H54 (cell line): Measurements from ENCODE around the gene PCOLCE2.

Experiments used
- DNase-seq: peaks from one replicate; pipeline ENCODE4 v3.0.0; 2011; ENCODE audit warnings: low spot score, mixed read lengths; ENCODE audit not compliant: insufficient read length
- FAIRE-seq: peaks from 3 replicates; lab custom pipeline; 2011; peaks lifted over from hg19 to GRCh38; lab: Jason Lieb, UNC
- POLR2A ChIP-seq: IDR thresholded peaks from 2 replicates; pipeline ENCODE4 v1.6.1; 2011; ENCODE audit warnings: low read depth, mild to moderate bottlenecking, low read length

The PCOLCE2 gene

DNA sequence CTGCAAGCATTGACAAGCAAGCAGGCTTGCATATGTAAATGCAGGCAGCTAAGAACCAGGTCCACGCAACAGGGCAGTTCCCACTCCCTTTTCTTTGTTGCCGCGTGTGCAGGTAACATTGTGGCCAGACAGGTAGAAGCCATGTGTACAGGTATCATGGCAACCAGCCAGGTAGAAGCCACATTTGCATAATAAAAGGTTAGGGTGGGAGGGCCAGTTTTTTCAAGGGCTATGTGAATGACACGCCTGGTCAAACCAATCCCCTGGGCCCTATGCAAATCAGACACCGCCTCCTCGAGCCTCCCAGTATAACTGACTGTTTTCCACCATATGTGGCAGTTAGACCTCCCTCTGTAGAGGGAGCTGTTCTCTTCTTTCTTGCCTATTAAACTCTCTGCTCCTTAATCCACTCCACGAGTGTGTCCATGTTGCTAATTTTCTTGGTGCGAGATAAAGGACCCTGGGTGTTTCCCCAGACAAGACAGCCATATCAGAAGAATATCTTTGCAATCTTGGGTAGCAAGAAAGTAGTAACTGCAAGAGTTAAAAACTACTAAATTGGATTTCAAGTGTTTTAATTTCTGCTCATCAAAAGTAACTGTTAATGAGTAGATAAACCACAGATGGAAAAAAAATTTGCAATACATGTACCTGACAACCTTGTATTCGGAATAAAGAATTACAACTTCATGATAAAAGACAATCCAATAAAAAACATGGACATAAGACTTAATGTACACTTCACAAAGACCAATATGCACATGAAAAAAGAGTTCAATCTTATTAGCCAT, 21.8 kb downstream of the PCOLCE2 start:
- FAIRE-seq (no peak), DNase-seq (no peak)
- no peak for TF ChIP-seq POLR2A

GRCh38 chr3:142863930-142864920, 24.7 kb downstream of the PCOLCE2 start:
- FAIRE-seq (peak; percentile 33), DNase-seq (no peak)
- no peak for TF ChIP-seq POLR2A

- no peak for TF ChIP-seq POLR2A
- peak; percentile 98 for FAIRE-seq
- no peak for DNase-seq
These were observed 25.7 kb downstream of the PCOLCE2 start for GRCh38 chr3:142863010-142863817.

- DNase-seq, result no peak
- FAIRE-seq, result no peak
- TF ChIP-seq POLR2A, result no peak
These were observed 27.0 kb downstream of the PCOLCE2 start for GRCh38 chr3:142861926-142862325.

DNA sequence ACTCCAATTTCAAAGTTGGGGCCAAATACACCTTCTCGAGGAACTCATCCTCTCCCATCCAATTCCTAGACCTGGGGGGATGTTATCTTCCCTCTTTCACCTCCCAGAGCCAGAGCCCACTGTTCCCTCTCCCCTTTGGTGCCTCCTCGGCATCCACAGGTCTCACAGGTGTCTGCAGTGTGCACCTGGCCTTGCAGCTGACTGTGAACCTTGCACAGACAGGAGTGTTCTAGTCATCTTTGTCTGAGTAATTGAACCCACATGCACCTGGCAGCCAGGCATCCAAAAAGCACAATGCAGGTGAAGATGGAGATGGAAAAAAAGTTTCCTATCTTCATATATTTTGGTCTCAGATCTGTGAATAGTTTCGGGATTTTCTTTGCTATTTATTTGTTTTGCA, 30.8 kb downstream of the PCOLCE2 start:
- TF ChIP-seq POLR2A, result no peak
- DNase-seq (no peak), FAIRE-seq (no peak)

DNA sequence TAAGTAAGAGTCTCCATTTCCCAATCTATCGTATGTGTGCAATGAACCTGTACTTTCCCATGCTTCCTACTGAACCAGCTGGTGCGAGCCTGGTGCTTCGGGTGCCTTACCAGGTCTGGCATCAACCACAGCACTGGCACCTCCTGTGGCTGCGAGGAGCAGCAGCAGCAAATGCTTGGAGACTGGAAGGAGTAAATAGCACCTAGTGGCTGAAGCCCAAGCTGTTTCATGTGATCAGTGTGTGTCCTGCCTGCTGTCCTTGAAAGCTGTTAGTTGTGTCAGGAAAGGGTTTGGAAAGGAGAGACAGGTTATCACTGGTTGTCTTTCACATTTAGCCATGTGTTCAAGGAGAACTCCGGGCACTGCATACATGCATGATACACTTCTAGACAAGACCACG, 31.8 kb downstream of the PCOLCE2 start:
- peak; percentile 55 for FAIRE-seq
- TF ChIP-seq POLR2A, result no peak
- peak; percentile 22 for DNase-seq

GRCh38 chr3:142853270-142854168, 35.4 kb downstream of the PCOLCE2 start:
- peak; percentile 68 for FAIRE-seq
- peak; percentile 20 for DNase-seq
- no peak for TF ChIP-seq POLR2A

- TF ChIP-seq POLR2A, result no peak
- DNase-seq, result no peak
- FAIRE-seq, result no peak
These were observed 36.9 kb downstream of the PCOLCE2 start for GRCh38 chr3:142852009-142852408.

GRCh38 chr3:142850395-142851023, 38.4 kb downstream of the PCOLCE2 start:
- TF ChIP-seq POLR2A, result no peak
- DNase-seq (peak; percentile 47), FAIRE-seq (peak; percentile 99)

DNA sequence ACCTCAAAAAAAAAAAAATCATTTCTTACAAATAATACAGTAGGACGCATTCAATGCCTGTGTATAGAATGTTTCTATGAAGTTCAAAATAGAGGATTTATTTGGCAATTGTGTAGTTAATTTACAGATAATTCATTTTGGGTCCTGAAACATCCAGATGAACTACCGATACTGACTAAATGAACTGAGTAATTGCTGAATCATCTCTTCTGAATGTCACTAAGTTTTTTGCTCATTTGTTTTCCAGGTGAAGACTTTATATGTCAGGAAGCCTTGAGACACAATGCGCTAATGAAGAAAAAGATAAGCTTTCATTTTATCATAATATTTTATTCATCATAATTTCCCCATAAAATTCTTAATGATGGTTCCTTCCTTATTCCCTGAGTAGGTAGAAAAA, 39.7 kb downstream of the PCOLCE2 start:
- TF ChIP-seq POLR2A, result no peak
- no peak for FAIRE-seq
- no peak for DNase-seq

- DNase-seq, result no peak
- FAIRE-seq, result no peak
- no peak for TF ChIP-seq POLR2A
These were observed 41.9 kb downstream of the PCOLCE2 start for GRCh38 chr3:142846779-142847577.
